GM12878 (cell line): ENCODE measurements around the gene CLEC4M. TPM values are rescaled to one million over a fixed set of nuclear protein-coding genes. Genes with fewer than 3 reads are reported as not detected.

Experiments used
- ATAC-seq: fragments of 200-7000 bp; cut with Tn5 transposase; 3 replicates; pipeline ENCODE4 v1.9.1; 2020; ENCODE audit warnings: mild to moderate bottlenecking, moderate library complexity
- BruUV-seq: library from RNA; stranded (reverse); fragments of 400-500 nt; replicated peaks from 2 replicates; lab custom pipeline; 2021; lab: Mats Ljungman, UMichigan
- CTCF ChIA-PET: fragments of 300-600 bp; sonication (Branson Sonifier 250); formaldehyde crosslinking; extraction: SDS; loops from one replicate; lab custom pipeline; 2021; ENCODE audit warnings: inconsistent platforms; lab: Yijun Ruan, JAX
- POLR2A ChIA-PET: fragments of 350-600 bp; formaldehyde crosslinking; extraction: SDS; loops from one replicate; lab custom pipeline; 2021; ENCODE audit warnings: inconsistent platforms; lab: Charles Lee
- RAD21 ChIA-PET: fragments of 300-600 bp; sonication (Branson Sonifier 250); formaldehyde crosslinking; loops from one replicate; lab custom pipeline; 2023; ENCODE audit warnings: antibody characterized with exemption; ENCODE audit not compliant: unreplicated experiment; lab: Charles Lee
- SMC1A ChIA-PET: fragments of 300-600 bp; sonication (Branson Sonifier 250); formaldehyde crosslinking; loops from one replicate; lab custom pipeline; 2023; ENCODE audit not compliant: unreplicated experiment, uncharacterized antibody; lab: Charles Lee
- DNase-seq: peaks from one replicate; pipeline ENCODE4 v3.0.0-alpha.2; 2011; ENCODE audit warnings: low read depth, low spot score
- FAIRE-seq: peaks from 3 replicates; lab custom pipeline; 2011; peaks lifted over from hg19 to GRCh38; lab: Jason Lieb, UNC
- H2AFZ ChIP-seq: 2 replicates; pipeline ENCODE4 v1.6.0; 2011; ENCODE audit warnings: low read depth, low read length, control low read depth; ENCODE audit not compliant: control insufficient read depth
- H3K27ac ChIP-seq: 2 replicates; pipeline ENCODE4 v1.5.1; 2011; ENCODE audit warnings: control low read depth; ENCODE audit not compliant: control insufficient read depth, insufficient read depth
- H3K27me3 ChIP-seq, 2 experiments: replicated peaks in 1 of 2; 2 replicates each; pipeline versions ENCODE4 v1.6.0 to v1.6.1; 2011; ENCODE audit warnings: low read length in 1 of 2; ENCODE audit not compliant: control insufficient read depth in 2 of 2, insufficient read depth in 2 of 2
- H3K36me3 ChIP-seq, 2 experiments: 2 replicates each; pipeline ENCODE4 v1.5.1; 2011; ENCODE audit warnings: low read length in 1 of 2; ENCODE audit not compliant: control insufficient read depth in 2 of 2, insufficient read depth in 2 of 2
- H3K4me1 ChIP-seq: 2 replicates; pipeline ENCODE4 v1.6.1; 2011; ENCODE audit warnings: mild to moderate bottlenecking, low read length, moderate library complexity, mixed read lengths; ENCODE audit not compliant: control insufficient read depth, insufficient read depth
- H3K4me2 ChIP-seq: 2 replicates; pipeline ENCODE4 v1.6.0; 2011; ENCODE audit warnings: control low read depth; ENCODE audit not compliant: control insufficient read depth, insufficient read depth
- H3K4me3 ChIP-seq: fragments of 200-600 bp; sonication (generic); 2 replicates; pipeline ENCODE4 v1.5.1; 2016
- H3K79me2 ChIP-seq: 2 replicates; pipeline ENCODE4 v1.6.0; 2011; ENCODE audit warnings: low read length; ENCODE audit not compliant: control insufficient read depth, insufficient read depth
- H3K9ac ChIP-seq: 2 replicates; pipeline ENCODE4 v1.8.0; 2011; ENCODE audit warnings: low read length, control low read depth, mixed read lengths; ENCODE audit not compliant: control insufficient read depth, insufficient read depth
- H3K9me3 ChIP-seq: replicated peaks from 3 replicates; pipeline ENCODE4 v1.5.1; 2011; ENCODE audit warnings: mild to moderate bottlenecking, low read length; ENCODE audit not compliant: control insufficient read depth, insufficient read depth
- H4K20me1 ChIP-seq: 2 replicates; pipeline ENCODE4 v1.6.0; 2011; ENCODE audit not compliant: control insufficient read depth, insufficient read depth
- CBFB ChIP-seq: IDR thresholded peaks from 2 replicates; pipeline ENCODE4 v1.6.1; 2016; ENCODE audit warnings: antibody characterized with exemption, low read depth
- EGR1 ChIP-seq, 2 experiments: IDR thresholded peaks; 1 replicate in 1 of 2; 2 replicates in 1 of 2; pipeline ENCODE4 v1.6.1; 2011 to 2012; ENCODE audit warnings: low read depth in 2 of 2, low read length in 2 of 2, borderline replicate concordance in 1 of 2, mild to moderate bottlenecking in 1 of 2, moderate library complexity in 1 of 2
- ESRRA ChIP-seq: IDR thresholded peaks from 2 replicates; pipeline ENCODE4 v1.6.1; 2012; ENCODE audit warnings: mild to moderate bottlenecking, low read length, improper control_type of control experiment
- JUND ChIP-seq: IDR thresholded peaks from 2 replicates; pipeline ENCODE4 v1.6.1; 2012; ENCODE audit warnings: low read depth, mild to moderate bottlenecking, low read length, improper control_type of control experiment, moderate library complexity
- MAX ChIP-seq: IDR thresholded peaks from 2 replicates; pipeline ENCODE4 v1.6.1; 2012; ENCODE audit warnings: low read depth, low read length, improper control_type of control experiment
- MEF2A ChIP-seq: IDR thresholded peaks from 2 replicates; pipeline ENCODE4 v1.6.1; 2011; ENCODE audit warnings: low read depth, mild to moderate bottlenecking, low read length, moderate library complexity; ENCODE audit not compliant: insufficient read depth
- NKRF ChIP-seq: fragments of 450-650 bp; conservative IDR thresholded peaks from 2 replicates; pipeline ENCODE4 v1.6.1; 2017; ENCODE audit warnings: mild to moderate bottlenecking, moderate library complexity
- PAX8 ChIP-seq: fragments of 450-650 bp; IDR thresholded peaks from 2 replicates; pipeline ENCODE4 v1.6.1; 2017; ENCODE audit warnings: mild to moderate bottlenecking, moderate library complexity
- SKIL ChIP-seq: fragments of 450-650 bp; IDR thresholded peaks from 2 replicates; pipeline ENCODE4 v1.6.1; 2017; ENCODE audit warnings: mild to moderate bottlenecking, low read depth, inconsistent platforms; ENCODE audit not compliant: poor library complexity, severe bottlenecking
- WGBS: methylation state at CpG from one replicate; pipeline ENCODE4 v1.1.6; 2016; ENCODE audit warnings: low lambda C conversion rate; ENCODE audit not compliant: insufficient replicate concordance, insufficient coverage; ENCODE audit errors: missing lambda C conversion rate; 5-methylcytosine and 5-hydroxymethylcytosine counted together
- in situ Hi-C: fragments of 300-500 bp; cut with MboI; formaldehyde crosslinking; loops from 9 replicates; pipeline ENCODE4 v1.14.3; 2018; ENCODE audit warnings: mixed read lengths
- intact Hi-C: fragments of 100-400 bp; cut with micrococcal nuclease; formaldehyde crosslinking; loops from one replicate; pipeline ENCODE4 v1.14.2; 2022; ENCODE audit not compliant: unreplicated experiment
- polyA plus RNA-seq, 11 experiments: library from polyadenylated mRNA; depleted of rRNA in 4 of 11; unstranded in 6 of 11; stranded (reverse) in 5 of 11; fragments of >200 nt; fragmentation: Nextera tagmentation in 4 of 11; fragmentation: Illumina TruSeq in 1 of 11; extraction: Ambion mirVana in 4 of 11; extraction: Trizol in 1 of 11; gene quantifications; 1 replicate in 1 of 11; 2 replicates in 10 of 11; pipeline versions ENCODE4 v1.2.1 to v1.2.3, GENCODE V29; 2011 to 2016; ENCODE audit warnings: inconsistent platforms in 2 of 11, missing spikeins in 2 of 11, low read depth in 1 of 11
- total RNA-seq, 4 experiments: library from RNA; depleted of rRNA in 3 of 4; stranded (reverse); fragments of >200 nt in 3 of 4; fragmentation: Illumina TruSeq in 1 of 4; extraction: Trizol in 1 of 4; gene quantifications; 2 replicates each; pipeline versions ENCODE4 v1.2.1 to v1.2.3, GENCODE V29; 2013 to 2021

CLEC4M gene
- total and polyA plus RNA-seq, 10 of the 15 experiments (the other 5 are each of a cell fraction or from before 2014, with no cell fraction given) = 0.11 to 0.42 (median 0.25) TPM; not detected in 1

GRCh38 chr19:7742991-7743390 lies 20.1 kb upstream of the CLEC4M start:
- in situ Hi-C loops (no loop called here), intact Hi-C loops (loop anchor here (1.0 to 2.0 kb wide), 2 partner anchors 25 to 42 kb away; no protein-coding TSS in a partner anchor)
- peaks cover 30% of the 10 kb centered on the region for H3K4me1 ChIP-seq
- no peaks in the 10 kb centered on the region for H4K20me1 ChIP-seq
- ChIA-PET SMC1A (interaction anchor here (0.6 to 2.0 kb wide), 3 partner anchors 23 to 76 kb away, joined by 3 to 5 read pairs (median 3); no protein-coding TSS in a partner anchor), RAD21 (interaction anchor here (0.6 to 3.3 kb wide), 6 partner anchors 33 to 161 kb away, joined by 3 to 11 read pairs (median 3); partner anchors contain the start of genes FCER2 and MAP2K7)
- H3K27ac ChIP-seq = no peak overlapping the region
- H3K27me3 ChIP-seq = no peaks in the 10 kb centered on the region
- ATAC-seq (no peak), DNase-seq (no peak)
- H3K9ac ChIP-seq = no peak overlapping the region
- TF ChIP-seq MAX (no peak), ESRRA (no peak), NKRF (no peak), EGR1 (IDR thresholded peaks at IDR 0.05; ENCODE audit: borderline replicate concordance in 1 of 2, low read depth in 2 of 2, low read length in 2 of 2) (no peak), MEF2A (no peak), JUND (no peak), PAX8 (no peak), CBFB (no peak), SKIL (no peak)
- TF ChIP-seq, all 136 proteins: peak for 0
- Histone ChIP-seq H3K9me3 (no peaks in the 10 kb centered on the region), H3K4me3 (no peak overlapping the region), H3K79me2 (no peaks in the 10 kb centered on the region), H3K36me3 (no peaks in the 10 kb centered on the region), H2AFZ (no peak overlapping the region), H3K4me2 (no peak overlapping the region)
- 58% methylated on average over 11 of the region's 11 CpGs for WGBS
- ChIA-PET CTCF (interaction anchor here (0.6 to 2.2 kb wide), 3 partner anchors 62 to 911 kb away, joined by 3 to 6 read pairs (median 3); partner anchors contain the start of gene TRAPPC5), POLR2A (interaction anchor here (0.7 to 2.8 kb wide), 3 partner anchors 40 to 44 kb away, joined by 3 to 11 read pairs (median 5); no protein-coding TSS in a partner anchor)
- FAIRE-seq = no peak
- BruUV-seq = no TSS peak
